Left hindlimb (tissue), 1 donor: Measurements from ENCODE around the gene KCNH5.

Experiments
- DNase-seq: peaks from one replicate; pipeline ENCODE4 v3.0.0-alpha.2; 2018

KCNH5 gene

DNA sequence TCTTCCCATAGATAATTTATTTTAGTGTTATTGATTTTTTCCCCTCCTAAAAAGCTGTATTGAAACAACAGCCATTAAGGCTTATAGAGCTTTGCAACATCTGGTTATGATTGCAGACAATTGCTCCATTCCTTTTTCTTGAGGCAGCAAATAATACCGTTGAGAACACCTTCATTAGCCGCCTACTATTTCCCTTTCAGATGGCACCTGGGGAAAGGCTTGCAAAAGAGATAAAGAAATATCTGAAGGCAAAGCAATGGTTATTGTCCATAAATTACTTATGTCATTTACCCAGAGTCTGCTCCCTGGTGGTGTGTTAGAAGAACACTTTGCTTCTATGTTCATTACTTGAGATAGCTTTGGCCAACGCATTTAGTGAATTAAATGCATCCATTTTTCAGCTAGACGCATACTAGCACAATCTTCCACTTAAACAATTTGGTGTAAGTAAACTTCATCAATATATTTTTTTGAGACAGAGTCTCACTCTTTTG lies 377.8 kb downstream of the KCNH5 start:
- DNase-seq: no peak

DNA sequence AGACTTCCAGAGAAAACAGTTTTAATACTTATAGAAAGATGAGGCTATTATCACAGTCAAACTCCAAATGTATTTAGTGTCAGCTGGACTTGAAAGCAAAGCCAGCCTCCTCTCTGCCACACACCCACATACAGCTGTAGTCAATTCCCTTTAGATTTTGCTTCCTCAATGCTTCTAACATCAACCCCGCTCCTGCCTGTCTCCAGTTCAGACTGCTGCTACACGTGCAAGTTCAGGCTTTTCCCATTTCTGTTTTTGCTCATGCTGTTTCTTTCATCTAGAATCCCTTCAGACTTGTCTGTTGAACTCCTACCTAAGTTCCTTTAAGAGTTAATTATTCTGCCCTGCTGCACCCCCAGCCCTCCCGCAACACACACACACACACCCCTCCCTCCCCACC lies 380.0 kb downstream of the KCNH5 start:
- DNase-seq: peak; percentile 28

DNA sequence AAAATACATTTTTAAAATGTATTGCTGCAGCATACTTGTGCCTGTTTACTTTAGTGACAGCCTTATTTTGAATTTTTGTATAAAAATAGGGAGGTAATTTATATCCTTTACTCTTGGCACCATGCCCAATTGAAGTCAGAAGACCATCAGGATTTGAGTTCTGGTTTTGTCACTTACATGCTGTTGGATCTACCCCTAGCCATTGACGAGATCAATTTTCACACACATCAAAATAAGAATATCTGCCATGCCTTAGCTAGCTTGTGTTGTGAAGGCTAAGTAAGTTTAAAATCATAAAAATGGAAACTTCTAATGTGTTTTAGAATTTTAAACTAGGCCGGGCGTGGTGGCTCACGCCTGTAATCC lies 381.8 kb downstream of the KCNH5 start:
- no peak for DNase-seq

DNA sequence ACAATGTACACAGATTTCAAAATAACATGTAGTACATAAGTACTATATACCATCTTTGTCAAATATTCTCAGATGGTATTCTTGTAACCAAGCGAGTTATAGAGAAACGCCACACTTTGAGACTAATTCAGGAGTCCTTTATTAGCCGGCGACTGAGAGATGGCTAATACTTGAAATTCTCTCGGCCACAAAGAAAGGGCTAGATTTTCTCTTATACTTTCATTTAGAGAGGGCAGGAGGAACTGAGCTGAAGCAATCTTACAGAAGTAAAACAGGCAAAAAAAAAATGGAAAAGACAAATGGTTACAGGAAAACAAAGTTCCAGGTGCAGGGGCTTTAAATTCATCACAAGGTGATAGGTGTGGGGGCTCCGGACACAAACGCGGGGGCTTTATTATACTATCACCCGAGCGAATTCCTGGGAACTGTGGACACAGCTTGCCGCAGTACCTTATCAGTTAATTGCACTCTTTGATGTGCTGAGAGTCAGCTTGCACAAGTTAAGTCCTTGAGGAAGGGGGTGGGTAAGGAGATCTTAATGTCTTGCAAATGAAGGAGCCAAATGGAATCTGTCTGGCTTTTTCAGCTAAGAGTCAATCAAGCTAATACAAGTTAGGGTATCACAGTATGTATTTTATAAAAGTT lies 382.3 kb downstream of the KCNH5 start:
- no peak for DNase-seq

DNA sequence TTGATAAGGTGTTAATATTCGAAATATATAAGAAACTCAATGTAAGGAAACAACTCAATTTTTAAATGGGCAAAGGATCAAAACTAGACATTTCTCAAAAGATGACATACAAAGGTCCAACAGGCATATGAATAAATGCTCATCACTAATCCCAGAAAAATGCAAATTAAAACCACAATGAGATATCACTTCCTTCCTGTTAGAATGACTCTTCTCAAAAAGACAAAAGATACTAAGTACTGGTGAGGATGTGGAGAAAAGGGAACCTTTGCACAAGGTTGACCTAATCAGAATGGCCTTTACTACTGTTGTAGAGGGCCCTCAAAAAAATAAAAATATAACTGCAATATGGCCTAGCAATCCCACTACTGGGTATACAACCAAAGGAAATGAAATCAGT lies 383.4 kb downstream of the KCNH5 start:
- DNase-seq: no peak

DNA sequence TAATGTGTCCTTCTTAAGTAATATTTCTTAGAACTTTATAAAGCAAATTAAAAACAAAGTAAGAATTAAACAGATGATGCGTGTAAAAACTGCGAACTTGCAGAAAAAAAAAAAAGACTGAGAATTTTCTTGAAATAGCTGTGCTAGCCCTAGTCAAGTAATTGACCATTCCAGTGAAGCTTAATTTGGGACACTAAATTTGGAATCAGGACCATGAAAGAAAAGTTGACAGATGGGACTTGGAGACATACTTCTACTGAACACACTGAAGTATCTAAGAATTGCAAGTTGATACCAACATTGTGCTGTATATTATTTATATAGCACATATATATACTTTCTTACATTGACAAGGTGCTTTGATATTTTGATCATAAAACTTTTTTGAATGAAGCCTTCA lies 386.6 kb downstream of the KCNH5 start:
- no peak for DNase-seq

DNA sequence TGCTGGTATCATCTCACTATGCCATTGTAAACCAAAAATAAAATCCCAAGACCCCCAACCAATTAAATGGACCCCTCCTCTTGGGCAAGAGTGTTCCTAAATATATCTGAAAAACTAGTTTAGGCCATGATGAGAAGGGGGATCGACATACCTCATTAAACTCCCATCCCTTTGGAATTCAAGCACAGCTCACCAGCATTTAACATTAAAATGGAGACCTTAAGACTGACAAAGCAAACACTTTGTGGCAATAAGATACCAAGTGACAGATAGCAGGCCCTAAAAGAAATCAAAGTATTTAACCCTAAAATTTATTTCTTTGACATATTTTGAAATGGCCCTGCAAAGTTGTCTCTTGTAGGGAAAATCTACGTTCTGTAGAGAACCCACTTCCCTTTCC lies 387.9 kb downstream of the KCNH5 start:
- no peak for DNase-seq

DNA sequence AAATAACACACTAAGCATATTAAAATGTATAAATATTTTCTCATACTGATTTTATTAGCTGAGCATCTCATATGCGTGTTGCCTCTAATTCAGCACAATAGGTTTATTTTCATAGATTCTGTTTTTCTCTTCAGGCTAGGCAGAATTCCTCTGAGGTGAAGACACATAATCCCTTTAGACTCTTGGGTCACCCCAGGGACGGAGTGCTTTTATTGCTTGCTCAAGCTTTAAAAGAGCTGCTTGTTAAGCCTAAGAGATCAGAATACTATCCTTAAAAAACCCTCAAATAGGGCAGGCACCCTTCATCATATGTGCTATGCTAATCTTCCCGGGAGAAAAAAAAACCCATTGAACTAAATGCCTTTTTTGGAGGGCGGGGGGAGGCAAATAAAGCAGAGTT lies 390.1 kb downstream of the KCNH5 start:
- no peak for DNase-seq

DNA sequence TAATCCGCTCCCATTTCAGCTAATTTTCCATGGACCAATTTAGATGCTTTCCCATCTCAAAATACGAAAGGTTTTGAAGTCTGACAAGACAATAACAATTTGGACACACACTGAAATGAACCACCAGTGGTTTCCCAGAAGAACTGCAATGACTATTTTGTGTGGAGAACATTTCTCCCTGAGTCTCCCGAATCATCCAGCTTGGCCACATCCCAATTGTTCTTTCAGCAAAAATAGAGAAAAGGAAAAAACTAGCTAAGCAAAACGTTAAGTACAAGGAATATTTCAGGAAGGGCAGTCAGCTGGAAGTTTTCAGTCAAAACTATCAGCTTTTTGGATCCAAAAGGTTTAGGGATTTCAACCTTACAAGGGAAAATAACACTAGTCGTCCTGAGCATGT lies 390.6 kb downstream of the KCNH5 start:
- no peak for DNase-seq
